ENCODE measurements around the gene PACSIN1.

The PACSIN1 gene

DNA sequence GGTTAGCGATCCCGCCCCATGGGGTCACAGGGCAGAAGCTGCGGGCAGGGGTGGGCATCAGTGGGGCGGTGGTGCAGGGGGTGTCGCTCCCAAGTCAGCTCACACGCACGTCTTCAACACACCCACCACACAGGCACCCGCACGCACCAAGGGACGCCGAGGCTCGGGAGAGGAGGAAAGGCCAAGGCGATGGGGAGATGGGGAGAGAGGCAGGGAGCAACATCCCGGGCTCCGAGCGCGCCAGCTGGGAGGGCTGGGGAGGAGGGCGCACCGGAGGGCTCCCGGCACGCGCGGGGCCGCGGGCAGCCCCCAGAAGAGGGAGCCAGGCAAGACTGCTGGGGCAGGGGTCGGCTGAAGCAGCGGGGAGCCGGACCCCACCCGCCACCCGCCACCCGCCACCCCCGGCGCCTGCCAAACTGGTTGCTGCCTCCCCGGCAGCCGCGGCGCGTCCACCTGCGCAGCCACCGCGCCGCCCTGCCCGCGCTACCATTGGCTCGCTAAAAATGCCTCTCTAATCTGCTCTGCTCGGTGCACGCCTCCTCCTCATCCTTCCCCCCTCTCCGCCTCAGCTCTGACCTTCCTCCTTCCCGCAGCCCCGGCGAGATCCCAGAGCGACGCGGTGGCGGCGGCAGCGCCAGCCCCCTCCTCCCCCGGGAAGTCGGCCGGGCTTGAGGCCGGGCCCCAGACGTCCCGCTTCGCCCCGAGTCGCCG is at the start of gene PACSIN1:
Gene PACSIN1 (plus strand): TSS at position 546 of the 711 bp plus-strand sequence. CDS start 60,230 bp downstream, outside the sequence.
- DNase-seq = peak; percentile 53

GRCh38 chr6:34416877-34417371 is 49.0 kb upstream of the PACSIN1 start:
- no peak for DNase-seq

GRCh38 chr6:34418367-34418766 is 47.5 kb upstream of the PACSIN1 start:
- DNase-seq = no peak

- no peak for DNase-seq
Measured at GRCh38 chr6:34423254-34423653, 42.6 kb upstream of the PACSIN1 start.

GRCh38 chr6:34424200-34425131 is 41.4 kb upstream of the PACSIN1 start:
- no peak for DNase-seq

- no peak for DNase-seq
Measured at GRCh38 chr6:34425132-34425497, 40.8 kb upstream of the PACSIN1 start.

- peak; percentile 96 for DNase-seq
Measured at GRCh38 chr6:34425498-34426410, 40.1 kb upstream of the PACSIN1 start, which contains the start of gene RPS10. RPS10 (minus strand) TSS chr6:34426069; CDS start chr6:34425221, 848 bp downstream.

GRCh38 chr6:34435916-34436315 is 30.0 kb upstream of the PACSIN1 start:
- DNase-seq = no peak

- no peak for DNase-seq
Measured at GRCh38 chr6:34436803-34437643, 28.9 kb upstream of the PACSIN1 start.

GRCh38 chr6:34437644-34437970 is 28.3 kb upstream of the PACSIN1 start:
- no peak for DNase-seq

DNA sequence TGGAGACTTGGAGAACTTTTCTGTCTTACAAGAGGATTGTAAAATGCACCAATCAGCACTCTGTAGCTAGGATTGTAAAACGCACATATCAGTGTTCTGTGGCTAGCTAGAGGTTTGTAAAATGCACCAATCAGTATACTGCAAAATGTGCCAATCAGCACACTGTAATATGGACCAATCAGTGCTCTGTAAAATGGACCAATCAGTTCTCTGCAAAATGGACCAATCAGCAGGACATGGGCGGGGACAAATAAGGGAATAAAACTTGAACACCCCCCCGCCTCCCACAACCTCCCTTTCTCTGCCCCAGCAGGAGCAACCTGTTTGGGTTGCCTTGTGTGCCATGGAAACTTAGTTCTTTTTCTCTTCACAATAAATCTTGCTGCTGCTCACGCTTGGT is 27.2 kb upstream of the PACSIN1 start:
- DNase-seq = no peak

GRCh38 chr6:34439442-34439841 is 26.4 kb upstream of the PACSIN1 start:
- DNase-seq = no peak

GRCh38 chr6:34441526-34441925 is 24.4 kb upstream of the PACSIN1 start:
- DNase-seq = no peak

DNA sequence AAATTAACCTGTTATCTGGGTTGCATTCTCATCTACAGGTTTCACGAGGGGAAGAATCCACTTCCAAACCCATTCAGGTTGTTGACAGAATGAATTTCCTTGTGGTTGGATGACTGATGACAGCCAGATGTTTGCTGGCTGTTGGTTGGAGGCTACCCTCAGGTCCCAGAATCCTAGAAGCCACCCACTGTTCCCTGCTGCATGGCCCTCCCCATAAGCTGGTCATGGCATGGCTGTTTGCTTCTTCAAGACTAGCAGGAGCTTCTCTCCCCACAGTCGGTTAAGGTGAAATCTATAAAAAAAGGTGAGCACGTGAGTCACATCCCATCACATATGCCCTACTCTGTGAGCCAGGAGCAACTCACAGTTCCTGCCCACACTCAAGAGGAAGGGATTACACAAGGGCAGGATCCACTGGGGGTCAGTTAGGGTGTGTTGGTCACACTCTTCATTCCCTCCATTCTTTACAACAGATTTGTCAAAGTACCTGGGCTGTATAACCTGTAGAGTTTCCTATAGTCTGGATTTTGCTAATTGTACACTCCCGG is 20.5 kb upstream of the PACSIN1 start:
- DNase-seq = no peak

DNA sequence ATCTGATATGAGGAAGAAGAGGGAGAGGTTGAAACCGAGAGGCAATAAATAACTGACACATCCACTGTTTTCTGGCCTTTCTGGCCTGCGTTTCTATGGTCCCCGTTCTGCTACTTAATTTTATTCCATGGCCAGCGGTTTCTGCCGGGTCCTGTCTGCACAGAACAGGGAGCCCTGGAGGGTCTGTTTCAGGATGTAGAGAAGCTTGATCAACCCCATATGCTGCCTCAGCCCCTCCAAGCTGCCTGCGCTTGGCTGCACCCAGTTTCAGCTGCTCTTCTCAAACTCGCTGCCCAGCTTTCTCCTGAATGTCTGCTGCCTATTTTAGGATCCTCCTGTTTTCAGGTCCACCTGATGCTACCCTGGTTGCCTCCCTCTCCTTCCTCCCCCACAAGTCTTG is 18.5 kb upstream of the PACSIN1 start:
- DNase-seq = no peak

GRCh38 chr6:34447910-34448309 is 18.0 kb upstream of the PACSIN1 start:
- DNase-seq = no peak

DNA sequence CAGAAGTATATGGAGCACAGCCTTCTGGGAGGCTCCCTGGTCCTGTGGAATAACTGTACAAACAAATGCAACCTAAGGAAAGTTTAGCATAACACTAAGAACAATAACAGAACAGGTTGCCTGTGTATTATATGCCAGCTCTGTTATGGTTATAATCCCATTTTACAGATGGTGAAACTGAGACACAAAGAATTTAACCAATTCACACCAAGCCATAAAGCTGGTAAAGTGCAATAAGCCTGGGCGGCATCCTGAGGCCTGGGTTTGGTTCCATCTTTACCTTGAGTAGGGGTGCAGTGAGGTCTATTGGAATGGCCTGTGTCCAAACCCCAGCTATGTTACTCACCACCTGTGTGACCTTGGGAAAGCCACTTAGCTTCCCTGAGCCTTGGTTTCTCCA is 14.7 kb upstream of the PACSIN1 start:
- no peak for DNase-seq

GRCh38 chr6:34455831-34456230 is 10.0 kb upstream of the PACSIN1 start:
- no peak for DNase-seq

GRCh38 chr6:34457382-34457741 is 8.5 kb upstream of the PACSIN1 start:
- peak; percentile 40 for DNase-seq

GRCh38 chr6:34457742-34458735 is 7.8 kb upstream of the PACSIN1 start:
- no peak for DNase-seq
